ENCODE data around the gene STX1A. TPM values are rescaled to one million over a fixed set of nuclear protein-coding genes. Genes with fewer than 3 reads are reported as not detected.

Gene STX1A
- polyA plus RNA-seq, result 0.49 and 21.7 TPM in 2 replicates

GRCh38 chr7:73718905-73719805 is at the start of gene STX1A:
STX1A (minus strand) TSS chr7:73719669; CDS start chr7:73719631, 38 bp downstream.

DNA sequence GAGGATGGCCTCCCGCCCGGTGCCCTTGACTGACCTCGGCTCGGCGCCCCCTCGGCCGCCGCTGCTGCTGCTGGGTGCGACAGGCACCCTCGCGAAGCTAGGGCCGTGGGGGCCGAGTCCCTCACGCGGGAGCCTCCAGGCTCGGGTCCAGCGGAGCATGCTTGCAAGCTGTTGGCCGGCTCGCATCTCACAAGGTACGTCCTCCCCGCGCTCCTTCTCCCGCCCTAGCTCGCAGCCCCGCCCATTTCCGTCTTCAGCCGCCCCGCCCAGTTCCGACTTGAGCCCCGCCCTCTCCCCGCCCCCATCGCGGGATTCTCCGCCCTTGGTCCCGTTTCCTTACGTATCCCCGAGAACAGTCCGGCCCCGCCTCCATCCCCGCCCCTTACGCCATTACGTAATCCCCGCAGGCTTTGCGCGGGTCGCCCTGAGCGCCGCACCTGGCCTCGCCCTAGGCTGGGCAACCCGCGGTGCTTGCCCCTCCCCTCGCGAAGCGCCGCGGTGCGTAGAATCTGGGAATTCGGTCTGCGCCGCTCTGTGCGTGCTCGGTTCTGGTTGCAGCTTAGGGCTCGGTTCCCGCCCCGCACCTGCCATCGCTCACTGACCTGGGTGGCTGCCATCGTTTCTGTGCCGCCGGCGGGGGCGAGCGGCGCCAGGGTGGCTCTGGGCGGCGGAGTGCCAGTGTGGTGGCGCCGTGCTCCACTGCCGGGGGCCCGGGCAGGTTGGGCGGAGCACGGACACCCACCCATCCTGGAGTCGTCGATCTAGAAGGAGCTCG is 19.3 kb upstream of the STX1A start, which contains the start of gene ABHD11:
ABHD11 (minus strand) TSS at position 191 of the 775 bp plus-strand sequence; CDS start at position 159, 32 bp downstream.

DNA sequence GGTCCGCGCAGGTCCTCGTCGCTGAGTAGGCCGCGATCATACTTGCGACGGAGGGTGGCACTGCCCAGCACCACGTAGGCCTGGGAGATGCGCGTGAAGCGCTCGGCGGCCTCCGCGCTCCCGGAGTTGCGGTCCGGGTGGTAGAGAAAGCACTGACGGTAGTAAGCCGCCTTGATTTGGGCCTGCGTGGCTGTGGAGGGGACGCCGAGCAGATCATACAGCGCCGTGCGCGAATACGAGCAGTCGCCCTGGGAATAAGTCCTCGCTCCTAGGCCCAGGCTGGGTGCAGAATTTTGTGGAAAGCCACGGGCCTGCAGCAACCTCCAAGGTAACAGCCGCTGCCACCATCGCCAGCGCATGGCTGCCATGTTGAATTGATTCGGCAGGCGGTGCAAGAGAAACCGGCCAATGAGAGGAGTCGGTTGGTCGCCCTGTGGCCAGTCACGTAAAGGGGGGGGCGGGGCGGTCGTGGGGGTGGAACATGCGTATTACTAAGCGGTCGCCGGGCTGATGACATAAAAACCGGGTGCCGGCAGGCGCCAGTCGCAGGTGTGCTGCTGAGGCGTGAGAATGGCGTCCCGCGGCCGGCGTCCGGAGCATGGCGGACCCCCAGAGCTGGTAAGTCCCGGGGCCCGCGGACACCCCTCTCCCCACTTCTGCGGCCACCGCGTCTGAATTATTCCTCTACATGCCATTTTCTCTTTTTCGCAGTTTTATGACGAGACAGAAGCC is 36.2 kb downstream of the STX1A start, which contains the start of the genes BUD23 and DNAJC30:
BUD23 (plus strand) TSS at position 542 of the 732 bp plus-strand sequence; CDS start at position 571, 29 bp downstream.
DNAJC30 (minus strand) TSS at position 398 of the 732 bp plus-strand sequence; CDS start at position 368, 30 bp downstream.

DNA sequence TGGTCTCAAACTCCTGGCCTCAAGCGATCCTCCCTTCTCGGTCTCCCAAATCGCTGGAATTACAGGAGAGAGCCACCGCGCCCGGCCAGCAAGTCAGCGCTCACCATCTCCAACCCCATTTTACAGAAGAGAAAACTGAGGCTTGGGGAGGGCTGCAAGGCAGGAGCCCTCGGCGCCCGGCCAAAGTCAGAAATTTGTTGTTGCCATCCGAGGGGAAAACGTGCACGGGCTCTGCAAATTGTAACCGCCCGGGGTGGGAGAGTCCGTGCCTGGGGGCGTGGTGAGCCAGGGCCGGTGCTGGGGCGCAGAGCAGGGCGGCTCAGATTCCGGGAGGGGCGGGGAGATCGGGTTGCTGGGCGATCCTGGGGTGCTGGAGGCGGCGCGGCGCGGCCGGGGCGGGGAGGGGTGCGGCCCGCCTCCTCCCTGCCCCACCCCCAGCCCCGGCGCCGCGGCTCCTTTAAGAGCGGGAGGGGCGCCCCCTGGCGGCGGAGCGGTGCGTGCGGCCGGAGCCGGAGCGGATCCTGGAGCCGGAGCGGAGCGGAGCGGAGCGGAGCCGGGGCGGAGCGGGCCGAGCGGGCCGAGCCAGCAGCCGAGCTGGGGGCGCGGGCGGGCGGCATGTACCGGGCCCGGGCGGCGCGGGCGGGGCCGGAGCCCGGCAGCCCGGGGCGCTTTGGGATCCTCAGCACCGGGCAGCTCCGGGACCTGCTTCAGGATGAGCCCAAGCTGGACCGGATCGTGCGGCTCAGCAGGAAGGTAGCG is 51.9 kb downstream of the STX1A start, which contains the start of gene VPS37D:
VPS37D (plus strand) TSS at position 488 of the 759 bp plus-strand sequence; CDS start at position 616, 128 bp downstream.

Other genes starting within 250 kb of the STX1A start
- gene BAZ1B, start 197.4 kb downstream of the STX1A start, polyA plus RNA-seq, result 8.4 and 10.1 TPM in 2 replicates
- 13.1 and 16.4 TPM in 2 replicates for gene BCL7B, start 162.0 kb downstream of the STX1A start, polyA plus RNA-seq
- gene TBL2, start 141.1 kb downstream of the STX1A start, polyA plus RNA-seq, result 5.2 and 6.2 TPM in 2 replicates
- 1.4 TPM in 1 of 2 replicates, not detected in the other for gene MLXIPL, start 95.1 kb downstream of the STX1A start, polyA plus RNA-seq
- not detected in 2 replicates for gene VPS37D, start 51.8 kb downstream of the STX1A start, polyA plus RNA-seq
- 1.9 and 2.0 TPM in 2 replicates for gene DNAJC30, start 36.2 kb downstream of the STX1A start, polyA plus RNA-seq
- gene BUD23, start 36.1 kb downstream of the STX1A start, polyA plus RNA-seq, result 60.8 and 63.6 TPM in 2 replicates
- gene ABHD11, start 19.1 kb upstream of the STX1A start, polyA plus RNA-seq, result 3.1 and 6.1 TPM in 2 replicates
- gene CLDN3, start 50.6 kb upstream of the STX1A start, polyA plus RNA-seq, result not detected in 2 replicates
- gene CLDN4, start 111.3 kb upstream of the STX1A start, polyA plus RNA-seq, result not detected in 2 replicates
- 1.1 TPM in 1 of 2 replicates, not detected in the other for gene METTL27, start 122.8 kb upstream of the STX1A start, polyA plus RNA-seq
- not detected in 2 replicates for gene TMEM270, start 141.5 kb upstream of the STX1A start, polyA plus RNA-seq

All from Purkinje cell (primary cell).